Hippocampal formation (tissue), 2 donors: ENCODE measurements around the gene ALOX5AP.

Experiments used
- DNase-seq, 2 donors: peaks; one replicate each; lab custom pipeline; 2025; lab: John Stamatoyannopoulos, UW

Gene ALOX5AP

GRCh38 chr13:30735025-30735871 is at the start of gene ALOX5AP:
Gene ALOX5AP, plus strand, starts transcription at chr13:30735543. Its CDS starts 63 bp downstream, at chr13:30735606.
- DNase-seq, result no peak

DNA sequence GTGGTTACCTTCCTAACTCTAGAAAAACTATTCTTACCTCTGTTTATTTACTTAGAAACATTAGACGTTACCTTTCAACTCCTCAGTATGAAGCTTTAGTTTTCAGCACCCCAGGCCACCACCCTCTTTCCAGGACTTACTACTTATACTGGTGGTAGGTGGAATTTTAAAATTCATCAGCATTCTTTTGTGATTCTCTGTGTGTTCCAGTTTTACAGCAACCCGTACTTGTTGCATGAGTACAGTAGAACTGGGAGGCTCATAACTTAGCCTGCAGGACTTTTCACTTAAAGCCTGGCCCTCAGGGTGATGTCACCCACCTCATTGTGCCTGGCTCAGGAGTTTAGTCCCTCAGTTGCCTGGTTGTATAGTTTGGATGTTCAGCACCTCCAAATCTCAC is 49.4 kb upstream of the ALOX5AP start:
- no peak for DNase-seq

DNA sequence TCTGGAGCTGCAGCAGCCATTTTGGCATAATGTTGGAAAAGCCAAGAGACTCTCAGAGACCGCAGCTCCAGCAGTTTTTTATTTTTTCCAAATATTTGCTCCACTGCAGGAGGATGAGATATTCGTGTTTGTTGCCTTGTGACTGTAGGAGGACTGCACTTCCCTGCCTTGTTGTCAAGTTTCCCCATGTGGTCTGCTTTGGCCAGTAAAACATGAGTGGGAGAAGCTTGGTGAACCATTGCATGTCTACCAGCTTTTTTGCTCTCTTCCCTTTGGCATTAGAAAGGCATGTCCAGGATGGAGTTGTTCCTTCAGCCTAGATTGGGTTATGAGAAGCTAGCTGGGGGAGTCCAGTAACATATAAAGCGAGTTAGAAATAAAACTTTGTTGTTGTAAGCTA is 47.7 kb upstream of the ALOX5AP start:
- no peak for DNase-seq

- DNase-seq, result no peak
Measured at GRCh38 chr13:30689752-30690151, 45.6 kb upstream of the ALOX5AP start.

GRCh38 chr13:30690282-30691188 is 44.8 kb upstream of the ALOX5AP start:
- no peak for DNase-seq

GRCh38 chr13:30692113-30692512 is 43.2 kb upstream of the ALOX5AP start:
- DNase-seq, result no peak

GRCh38 chr13:30696278-30697176 is 38.8 kb upstream of the ALOX5AP start:
- peak in 1 of 2 donors; percentile 44 for DNase-seq

DNA sequence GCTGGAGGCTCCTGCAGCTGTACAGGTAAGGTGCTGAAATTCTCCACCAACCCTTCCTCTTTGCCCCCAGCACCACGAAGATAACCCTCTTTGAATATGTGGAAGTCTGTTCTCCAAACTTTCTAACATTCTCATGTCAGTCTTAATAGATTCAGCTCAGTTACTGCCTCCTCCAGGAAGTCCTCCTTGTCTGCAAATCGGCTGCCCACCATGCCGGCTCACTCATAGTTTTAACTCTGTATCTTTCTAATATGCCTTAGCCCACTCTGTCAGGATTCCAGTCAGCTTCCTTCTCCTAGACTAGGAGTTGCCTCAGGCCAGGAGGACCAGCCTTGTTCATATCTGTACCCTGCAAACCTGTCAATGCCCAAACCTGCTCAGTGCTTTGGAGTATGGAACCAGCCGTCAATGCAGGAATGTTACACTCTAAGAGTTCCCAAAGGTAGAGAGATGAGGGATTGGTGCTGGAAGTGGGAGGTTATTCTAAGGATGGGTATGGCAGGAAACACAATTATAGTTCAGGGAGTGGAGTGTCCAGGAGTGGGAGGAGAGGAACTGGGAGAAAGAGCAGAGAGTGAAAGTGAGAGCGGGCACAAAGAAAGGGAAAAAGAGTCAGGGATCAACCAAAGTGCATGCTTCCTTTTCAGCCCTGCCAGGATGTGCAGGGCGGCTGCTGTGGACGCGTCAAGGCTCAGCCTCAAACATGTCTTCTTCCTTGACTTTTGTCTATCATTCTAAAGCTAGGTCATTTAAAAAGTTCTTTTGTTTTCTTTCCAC is 38.0 kb upstream of the ALOX5AP start:
- DNase-seq, result no peak

GRCh38 chr13:30697996-30698401 is 37.3 kb upstream of the ALOX5AP start:
- no peak for DNase-seq

DNA sequence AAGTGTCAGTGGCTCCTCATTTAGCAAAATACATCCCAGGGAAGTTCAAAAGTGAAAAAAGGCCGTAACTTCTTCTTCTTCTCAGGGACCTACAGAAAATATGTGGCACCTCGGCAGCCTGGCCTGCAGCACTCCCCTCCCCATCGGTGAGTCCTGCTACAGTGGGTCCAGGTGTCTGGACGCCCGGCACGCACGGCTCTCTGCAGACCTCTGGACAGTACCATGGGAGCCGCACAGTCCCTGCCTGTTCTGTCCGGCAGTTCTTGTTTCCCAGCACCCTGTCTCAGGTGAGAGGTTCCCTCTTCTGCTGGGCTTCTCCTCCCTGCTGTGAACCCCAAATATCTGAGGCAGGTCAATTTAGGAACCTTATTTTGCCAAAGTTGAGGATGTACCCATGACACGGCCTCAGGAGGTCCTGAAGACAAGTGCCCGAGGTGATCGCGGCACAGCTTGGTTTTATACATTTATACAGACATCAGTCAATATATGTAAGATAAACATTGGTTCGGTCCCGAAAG is 36.8 kb upstream of the ALOX5AP start:
- no peak for DNase-seq

DNA sequence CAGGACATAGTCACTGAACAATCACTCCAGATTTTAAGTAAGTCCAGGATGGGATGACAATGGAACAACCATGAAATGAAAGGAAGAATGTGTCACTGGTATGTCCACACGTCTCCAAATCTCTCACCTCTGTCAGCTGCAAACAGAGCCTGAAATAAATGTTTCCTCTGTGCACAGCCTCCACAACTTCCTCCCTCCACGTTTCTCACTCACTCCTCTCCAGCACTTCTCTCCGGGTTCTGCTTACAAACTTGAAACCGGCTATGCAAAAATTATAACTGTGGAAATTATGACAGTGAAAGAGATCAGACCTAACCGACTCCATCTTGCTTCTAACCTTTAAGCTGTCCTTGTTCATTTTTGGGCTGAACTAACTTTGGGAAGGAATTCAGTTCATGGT is 35.0 kb upstream of the ALOX5AP start:
- DNase-seq, result no peak

DNA sequence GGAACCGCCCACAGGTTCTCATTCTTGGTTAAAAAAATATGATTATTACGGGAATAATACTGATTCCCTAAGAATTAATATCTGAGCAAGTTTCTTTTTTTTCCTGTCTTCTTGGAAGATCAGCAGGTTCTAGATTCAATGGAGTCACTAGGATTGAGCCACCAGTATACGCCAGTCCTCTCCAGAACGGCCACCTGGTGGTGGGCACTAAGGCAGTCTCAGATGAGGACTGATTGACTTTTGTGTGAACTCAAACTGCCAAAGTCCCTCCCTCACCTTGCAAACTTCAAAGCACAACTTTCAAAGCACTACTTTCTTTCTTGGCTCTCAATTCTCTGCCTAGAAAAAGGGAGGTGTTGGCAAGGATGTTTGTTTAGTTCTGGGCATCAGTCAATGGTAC is 33.3 kb upstream of the ALOX5AP start:
- no peak for DNase-seq

DNA sequence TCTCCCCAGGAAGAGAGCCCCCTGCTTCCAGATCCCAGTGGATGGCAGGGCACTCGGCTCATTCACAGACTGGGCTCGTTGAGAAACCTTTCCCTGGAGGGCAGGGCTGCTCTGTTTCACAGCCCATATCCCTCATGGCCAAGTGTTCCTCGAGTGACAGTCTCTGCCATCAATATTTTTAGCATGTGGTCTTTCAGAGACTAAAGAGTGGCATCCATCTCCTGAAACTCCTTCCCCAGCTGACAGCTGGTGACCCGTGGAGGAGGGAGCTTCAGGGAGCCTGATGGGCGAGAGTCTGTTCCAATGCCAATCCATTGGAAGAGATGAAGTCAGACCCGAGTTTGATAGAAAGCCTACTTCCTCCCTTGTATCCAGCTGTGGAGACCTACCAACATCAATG is 30.7 kb upstream of the ALOX5AP start:
- no peak for DNase-seq

GRCh38 chr13:30705680-30706079 is 29.7 kb upstream of the ALOX5AP start:
- DNase-seq, result no peak

DNA sequence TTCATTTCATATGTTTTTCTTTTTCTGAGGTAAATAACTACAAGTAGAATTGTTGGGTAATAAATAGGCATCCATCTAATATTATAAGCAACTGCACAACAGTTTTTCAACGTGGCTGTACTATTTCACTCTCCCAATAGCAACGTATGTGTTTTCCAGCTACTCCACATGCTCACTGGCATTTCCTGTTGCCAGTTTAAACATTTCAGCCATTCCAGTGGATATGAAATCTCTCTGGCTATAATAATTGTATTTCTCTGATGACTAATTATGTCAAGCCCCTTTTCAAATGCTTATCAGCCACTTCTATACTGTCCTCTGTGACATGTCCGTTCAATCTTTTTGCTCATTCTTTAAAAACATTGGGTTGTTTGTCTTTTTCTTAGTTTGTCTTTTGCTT is 26.8 kb upstream of the ALOX5AP start:
- DNase-seq, result no peak

DNA sequence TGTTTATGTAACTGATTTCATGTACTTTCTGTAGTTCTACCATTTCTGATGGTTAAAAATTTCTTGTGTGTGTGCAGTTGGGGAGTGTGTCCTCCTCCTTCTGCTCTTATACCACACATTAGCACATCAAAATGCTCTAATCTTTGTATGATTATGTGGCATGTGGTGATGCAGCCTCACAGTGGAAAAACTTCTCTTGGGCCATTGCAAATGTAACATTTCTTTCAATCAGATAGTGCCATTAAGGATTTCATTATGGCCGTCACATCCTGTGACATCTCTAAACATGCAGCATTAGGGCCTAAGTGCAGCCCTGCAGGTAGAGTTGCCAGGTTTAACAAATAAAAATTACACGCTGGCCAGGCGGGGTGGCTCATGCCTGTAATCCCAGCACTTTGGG is 24.9 kb upstream of the ALOX5AP start:
- no peak for DNase-seq

GRCh38 chr13:30711375-30711774 is 24.0 kb upstream of the ALOX5AP start:
- no peak for DNase-seq

DNA sequence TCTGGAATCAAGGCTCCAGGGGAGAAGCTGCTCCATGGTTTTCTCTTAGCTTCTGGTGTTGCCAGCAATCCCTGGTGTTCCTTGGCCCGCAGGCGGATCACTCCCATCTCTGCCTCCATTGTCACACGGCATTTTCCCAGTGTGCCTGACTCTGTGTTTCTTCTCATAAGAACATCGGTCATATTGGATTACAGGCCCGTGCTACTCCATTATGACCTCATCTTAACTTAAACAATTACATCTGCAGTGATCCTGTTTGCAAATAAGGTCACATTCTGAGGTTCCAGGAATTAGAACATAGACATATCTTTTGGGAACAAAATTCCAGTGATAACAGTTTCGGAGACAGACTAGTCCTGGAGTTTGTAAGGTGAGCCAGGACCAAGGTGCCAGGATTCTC is 23.5 kb upstream of the ALOX5AP start:
- DNase-seq, result no peak

DNA sequence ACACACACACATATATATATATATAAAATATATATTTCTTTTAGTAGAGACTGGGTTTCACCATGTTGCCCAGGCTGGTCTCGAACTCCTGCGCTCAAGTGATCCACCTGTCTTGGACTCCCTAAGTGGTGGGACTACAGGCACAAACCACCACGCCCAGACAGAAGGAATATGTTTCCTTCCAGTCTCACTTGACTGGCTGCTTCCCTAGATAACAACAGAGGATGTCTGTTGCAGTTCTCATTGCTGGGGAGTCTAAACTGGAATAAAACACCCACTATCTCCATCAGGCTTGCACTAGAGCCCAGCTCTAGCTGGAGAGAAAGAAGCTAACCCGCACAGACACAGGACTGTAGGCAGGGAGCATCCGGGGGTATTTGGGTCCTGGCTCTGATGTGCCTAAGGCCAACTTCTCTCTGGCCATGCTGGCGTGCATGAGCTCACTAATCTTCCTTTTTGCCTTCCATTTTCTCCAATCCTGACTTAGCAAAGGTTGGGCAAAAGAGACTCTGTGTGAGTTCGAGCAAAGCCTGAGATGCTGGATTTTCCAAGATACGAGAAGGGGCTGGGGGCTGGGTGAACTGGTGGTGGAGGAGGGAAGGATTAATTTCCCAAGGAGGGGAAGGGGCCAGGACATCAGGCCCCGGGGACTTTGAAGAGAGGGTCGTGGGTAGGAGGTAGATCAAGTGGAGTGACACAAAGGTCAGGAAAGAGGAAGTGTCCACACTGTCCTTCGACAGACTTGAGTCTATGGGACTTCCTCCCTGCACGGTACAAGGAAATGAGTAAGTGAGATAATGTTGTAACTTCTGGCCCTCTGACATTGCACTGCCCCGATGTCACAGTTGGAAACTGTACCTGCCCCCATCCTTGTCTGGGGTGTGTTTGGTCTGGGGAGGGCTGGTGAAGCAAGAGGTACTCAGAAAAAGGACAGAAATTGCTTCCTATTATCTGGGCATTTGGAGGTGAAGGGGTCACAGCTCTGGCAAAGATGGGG is 22.5 kb upstream of the ALOX5AP start:
- no peak for DNase-seq
